Measurements from ENCODE around the gene SLC44A5.
A peak's percentile ranks its signal among the peaks of the same experiment; 100 is the strongest.
"Not testable (repeated sequence)": the region's sequence is repeated elsewhere in the genome, so short reads cannot be mapped to it uniquely, and the experiment has no call there.

Gene SLC44A5

DNA sequence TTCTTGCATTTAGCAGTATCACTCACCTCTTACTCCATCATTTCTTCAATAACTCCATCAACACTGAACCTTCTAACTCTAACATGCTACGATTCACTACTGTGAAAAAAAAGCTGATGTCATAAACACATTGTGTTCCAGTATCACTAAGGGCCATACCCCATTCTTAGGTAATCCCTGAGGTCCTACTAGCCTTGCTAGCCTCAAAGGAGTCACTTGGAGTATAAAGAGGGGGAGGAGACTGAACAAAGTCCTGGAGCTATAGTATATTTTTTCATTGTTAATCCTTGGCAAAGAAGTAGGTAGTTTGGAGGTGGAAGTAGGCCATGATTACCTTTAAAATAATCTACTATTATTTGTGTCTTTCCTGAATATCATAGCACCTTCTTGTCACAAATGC is at the start of gene SLC44A5:
SLC44A5 (minus strand) TSS at position 101 of the 400 bp plus-strand sequence. CDS start 69,667 bp downstream, outside the sequence.
- no peak for DNase-seq (ENCODE audit: low read depth, low spot score)

- DNase-seq (ENCODE audit: low read depth, low spot score), result no peak
Observed at GRCh38 chr1:75655931-75656330, 45.0 kb upstream of the SLC44A5 start.

GRCh38 chr1:75647183-75647582 is 36.3 kb upstream of the SLC44A5 start:
- DNase-seq (ENCODE audit: low read depth, low spot score), result not testable (repeated sequence)

DNA sequence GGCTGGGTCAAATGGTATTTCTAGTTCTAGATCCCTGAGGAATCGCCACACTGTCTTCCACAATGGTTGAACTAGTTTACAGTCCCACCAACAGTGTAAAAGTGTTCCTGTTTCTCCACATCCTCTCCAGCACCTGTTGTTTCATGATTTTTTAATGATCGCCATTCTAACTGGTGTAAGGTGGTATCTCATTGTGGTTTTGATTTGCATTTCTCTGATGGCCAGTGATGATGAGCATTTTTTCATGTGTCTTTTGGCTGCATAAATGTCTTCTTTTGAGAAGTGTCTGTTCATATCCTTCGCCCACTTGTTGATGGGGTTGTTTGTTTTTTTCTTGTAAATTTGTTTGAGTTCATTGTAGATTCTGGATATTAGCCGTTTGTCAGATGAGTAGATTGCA is 34.2 kb upstream of the SLC44A5 start:
- DNase-seq (ENCODE audit: low read depth, low spot score), result not testable (repeated sequence)

- DNase-seq (ENCODE audit: low read depth, low spot score), result no peak
Observed at GRCh38 chr1:75643460-75643859, 32.5 kb upstream of the SLC44A5 start.

- DNase-seq (ENCODE audit: low read depth, low spot score), result no peak
Observed at GRCh38 chr1:75641325-75641724, 30.4 kb upstream of the SLC44A5 start.

GRCh38 chr1:75640137-75640536 is 29.2 kb upstream of the SLC44A5 start:
- no peak for DNase-seq (ENCODE audit: low read depth, low spot score)

GRCh38 chr1:75632350-75632949 is 21.5 kb upstream of the SLC44A5 start:
- DNase-seq (ENCODE audit: low read depth, low spot score), result no peak

DNA sequence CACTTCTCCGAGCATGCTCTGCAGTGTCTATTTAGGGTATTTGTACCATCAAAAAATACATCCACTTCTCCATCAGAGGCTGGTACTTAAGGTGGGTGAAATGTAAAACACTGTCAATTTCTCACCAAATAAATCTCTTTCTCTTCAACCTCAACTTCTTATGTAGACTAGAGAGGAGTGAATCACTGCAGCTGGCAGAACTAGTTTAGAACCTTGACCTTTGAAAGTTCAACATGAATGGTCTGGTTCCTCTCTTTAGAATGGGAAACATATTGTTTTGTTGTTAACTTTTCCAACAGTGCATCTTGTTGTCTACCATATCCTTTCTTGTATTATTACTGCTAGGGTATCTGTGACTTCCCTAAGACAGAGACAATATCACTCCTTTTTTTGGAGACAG is 20.1 kb upstream of the SLC44A5 start:
- DNase-seq (ENCODE audit: low read depth, low spot score), result no peak

GRCh38 chr1:75630004-75630594 is 19.2 kb upstream of the SLC44A5 start:
- peak; percentile 84 for DNase-seq (ENCODE audit: low read depth, low spot score)

GRCh38 chr1:75625795-75626194 is 14.9 kb upstream of the SLC44A5 start:
- no peak for DNase-seq (ENCODE audit: low read depth, low spot score)

GRCh38 chr1:75618382-75618781 is 7.5 kb upstream of the SLC44A5 start:
- DNase-seq (ENCODE audit: low read depth, low spot score), result no peak

DNA sequence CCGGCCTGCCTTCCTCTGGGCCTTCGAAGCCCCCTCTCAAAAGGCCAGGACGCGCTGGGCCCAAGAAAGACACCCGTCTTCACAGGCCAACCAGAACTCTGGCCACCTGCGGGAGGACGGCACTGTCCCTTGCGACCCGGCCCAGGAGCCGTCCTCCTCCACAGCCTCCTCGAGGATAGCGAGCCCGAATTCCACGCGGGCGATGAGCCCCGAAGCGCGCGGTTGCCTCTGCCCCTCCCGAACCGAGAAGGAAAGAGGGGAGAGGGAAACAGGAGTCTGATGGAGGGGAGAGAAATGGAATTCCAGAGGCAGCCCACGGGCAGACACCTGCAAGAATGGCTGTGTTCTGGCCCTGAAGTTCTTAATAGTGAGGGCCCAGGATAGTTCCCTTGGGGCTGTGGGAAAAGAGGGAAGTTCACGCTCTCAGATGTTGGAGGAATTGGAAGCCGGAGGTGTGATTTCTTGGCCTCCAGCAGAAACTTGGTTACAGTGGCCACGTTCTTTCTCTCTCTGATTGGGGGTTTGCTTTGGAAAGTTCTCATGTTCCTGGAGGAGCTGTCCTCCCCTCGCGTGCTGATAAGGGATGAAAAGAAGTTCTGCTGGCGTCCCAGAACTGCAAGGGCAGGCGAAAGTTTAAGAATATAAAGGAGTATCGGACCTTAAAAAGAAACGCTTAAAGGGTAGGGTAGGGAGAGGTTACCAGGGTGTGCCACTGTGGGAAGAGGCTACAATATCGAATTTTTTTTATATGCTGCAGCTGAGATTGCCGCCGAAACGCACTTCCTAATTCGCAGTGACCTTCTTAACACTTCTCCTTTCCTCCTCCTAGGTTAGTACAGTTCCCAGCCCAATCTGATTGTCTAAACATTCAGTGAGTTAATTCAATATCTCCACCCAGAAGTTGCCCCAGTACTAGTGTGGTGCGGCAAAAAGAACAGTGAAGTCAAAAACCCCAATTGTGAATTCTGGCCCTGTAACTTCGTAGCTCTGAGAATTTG is 5.8 kb upstream of the SLC44A5 start:
- peak; percentile 62 for DNase-seq (ENCODE audit: low read depth, low spot score)

DNA sequence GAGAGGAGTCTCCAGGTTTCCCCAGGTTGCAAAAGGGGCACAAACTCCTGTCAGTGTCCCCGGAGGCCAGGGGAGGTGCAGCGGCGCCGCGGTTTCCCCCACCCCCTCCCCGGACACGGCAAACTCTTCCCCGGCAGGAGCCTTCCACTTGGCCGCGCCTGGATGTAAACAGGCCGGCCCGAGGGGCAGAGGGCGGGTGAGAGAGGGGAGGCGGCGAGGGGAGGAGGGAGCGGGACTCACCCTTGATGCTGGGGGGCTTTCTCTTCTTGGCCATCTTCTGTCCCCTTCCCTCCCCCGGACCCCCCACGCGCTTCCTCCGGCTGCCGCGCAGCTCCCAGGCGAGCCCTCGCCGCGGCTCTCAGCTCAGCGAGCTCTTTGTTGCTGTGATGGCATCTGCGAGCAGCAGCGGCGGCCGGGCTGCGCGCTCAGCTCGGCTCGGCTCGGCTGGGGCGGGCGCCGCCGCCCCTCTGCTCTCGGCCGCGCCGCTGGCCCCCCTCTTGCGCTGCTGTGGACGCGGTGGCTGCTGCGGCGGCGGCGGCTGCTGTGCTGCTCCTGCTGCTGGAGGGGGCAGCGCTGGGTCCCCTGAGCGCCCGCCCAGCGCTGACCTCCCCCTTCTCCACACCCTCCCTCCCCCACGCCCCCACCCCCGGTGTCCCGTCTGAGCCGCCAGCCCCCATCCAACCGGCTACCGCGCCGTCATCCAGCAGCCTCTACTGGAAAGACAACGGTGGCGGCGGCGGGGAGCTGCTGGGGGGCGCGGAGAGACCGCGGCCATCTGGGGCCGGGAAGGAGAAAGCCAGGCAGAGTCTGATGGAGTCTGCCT is 4.9 kb upstream of the SLC44A5 start:
- peak; percentile 33 for DNase-seq (ENCODE audit: low read depth, low spot score)

DNA sequence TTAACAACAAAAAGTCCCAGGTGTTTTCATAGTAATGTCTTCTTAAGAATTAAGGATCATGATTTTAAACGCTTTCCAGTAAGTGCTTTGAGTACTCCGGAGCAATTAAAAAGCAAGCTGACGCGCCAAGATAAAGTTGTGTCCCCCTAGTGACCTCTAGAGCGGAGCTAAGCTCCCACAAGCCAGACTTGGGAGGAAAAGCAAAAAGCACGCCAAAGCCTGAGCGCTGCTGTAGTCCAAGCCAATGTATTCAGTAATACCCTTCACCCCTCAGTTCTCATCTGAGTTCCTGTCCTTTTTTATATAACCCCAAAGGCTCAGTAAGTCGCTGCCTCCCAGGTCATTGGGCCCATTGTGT is 3.5 kb upstream of the SLC44A5 start:
- no peak for DNase-seq (ENCODE audit: low read depth, low spot score)

DNA sequence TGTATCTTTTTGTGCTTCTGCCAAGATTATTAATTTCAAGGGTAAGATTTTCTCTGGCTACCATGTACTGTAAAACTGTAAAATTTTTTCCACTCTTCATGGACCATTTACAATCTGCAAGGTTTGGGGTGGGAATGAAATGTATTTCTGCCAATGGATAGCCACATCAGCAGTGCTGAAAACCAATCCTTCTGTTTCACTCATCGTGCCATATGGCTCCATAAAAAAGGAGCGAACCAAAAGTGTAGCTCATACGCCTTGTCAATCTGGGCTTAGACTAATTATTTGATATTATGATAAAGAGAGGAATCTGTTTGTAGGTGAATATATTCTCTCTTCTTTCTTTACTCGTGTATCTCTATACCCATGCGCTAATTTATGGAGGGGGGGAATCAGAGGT is 3.0 kb upstream of the SLC44A5 start:
- no peak for DNase-seq (ENCODE audit: low read depth, low spot score)

- no peak for DNase-seq (ENCODE audit: low read depth, low spot score)
Observed at GRCh38 chr1:75612976-75613375, 2.1 kb upstream of the SLC44A5 start.

GRCh38 chr1:75602486-75602885 is 8.4 kb downstream of the SLC44A5 start:
- DNase-seq (ENCODE audit: low read depth, low spot score), result no peak

GRCh38 chr1:75600781-75601180 is 10.1 kb downstream of the SLC44A5 start:
- DNase-seq (ENCODE audit: low read depth, low spot score), result no peak

DNA sequence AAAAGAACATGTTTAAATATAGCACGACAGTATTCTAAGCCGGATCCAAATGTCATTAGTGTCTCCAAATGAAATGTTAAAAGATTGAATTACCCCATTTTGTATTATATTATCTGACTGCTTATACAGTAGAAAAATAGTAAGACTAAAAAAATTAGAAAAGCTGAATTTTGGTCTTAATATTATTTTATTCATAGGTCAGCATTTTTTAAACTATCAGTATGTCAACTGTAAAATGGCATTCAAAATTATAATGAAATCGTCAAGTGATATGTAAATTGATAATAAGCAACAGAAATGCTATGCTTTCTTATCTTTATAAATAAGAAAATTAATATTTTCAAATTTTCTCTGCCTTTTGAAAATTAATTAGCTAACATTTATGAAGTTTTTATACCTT is 16.6 kb downstream of the SLC44A5 start:
- no peak for DNase-seq (ENCODE audit: low read depth, low spot score)

GRCh38 chr1:75593457-75593856 is 17.5 kb downstream of the SLC44A5 start:
- DNase-seq (ENCODE audit: low read depth, low spot score), result not testable (repeated sequence)

GRCh38 chr1:75589637-75590036 is 21.3 kb downstream of the SLC44A5 start:
- DNase-seq (ENCODE audit: low read depth, low spot score), result peak; percentile 21

Data from ELF-1 (cell line).